ENCODE data around the gene FAF1.

DNA sequence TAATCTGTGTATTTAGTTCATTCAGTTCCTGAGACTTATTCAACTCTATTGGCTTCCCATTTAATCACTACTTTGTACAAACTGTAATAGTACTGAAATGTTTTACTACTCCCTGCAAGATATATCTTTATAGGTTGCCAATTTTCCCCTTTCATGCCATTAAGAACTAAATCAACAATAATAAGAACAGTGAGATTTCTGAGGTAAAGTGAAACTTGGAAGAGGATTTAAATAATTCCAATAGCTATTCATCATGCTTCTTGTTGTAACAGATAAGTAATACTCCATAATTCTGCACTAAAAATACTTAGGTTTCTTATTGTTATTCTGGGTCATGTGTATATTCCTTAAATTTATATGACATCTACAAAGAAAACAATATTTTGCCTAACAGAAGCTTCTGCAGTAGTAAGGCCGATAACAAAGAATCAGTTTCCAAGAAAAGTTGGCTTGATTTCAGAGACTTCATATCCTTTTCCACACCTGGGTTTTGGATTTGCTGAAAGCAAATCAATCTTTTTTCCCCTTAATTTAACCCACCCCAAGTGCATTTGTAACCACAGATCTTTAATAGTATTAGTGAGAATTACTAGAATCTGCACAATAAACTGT is 258.3 kb downstream of the FAF1 start:
- TF ChIP-seq POLR2A (conservative IDR thresholded peaks at IDR 0.05) (no peak), FOXK2 (conservative IDR thresholded peaks at IDR 0.05 in 1 of 2, IDR thresholded peaks at IDR 0.05 in 1 of 2; ENCODE audit: low read depth in 2 of 2) (no peak), DIDO1 (tag; IDR thresholded peaks at IDR 0.05; ENCODE audit: low read depth) (no peak), TGIF2 (CRISPR knock-in tag; IDR thresholded peaks at IDR 0.05) (no peak), YY1 (IDR thresholded peaks at IDR 0.05; ENCODE audit: borderline replicate concordance in 1 of 3, control insufficient read depth in 1 of 3, extremely low read depth in 1 of 3, insufficient read depth in 3 of 3, insufficient read length in 1 of 3, insufficient replicate concordance in 2 of 3, low read depth in 1 of 3, low read length in 2 of 3) (no peak)
- TF ChIP-seq, protein P1, sequence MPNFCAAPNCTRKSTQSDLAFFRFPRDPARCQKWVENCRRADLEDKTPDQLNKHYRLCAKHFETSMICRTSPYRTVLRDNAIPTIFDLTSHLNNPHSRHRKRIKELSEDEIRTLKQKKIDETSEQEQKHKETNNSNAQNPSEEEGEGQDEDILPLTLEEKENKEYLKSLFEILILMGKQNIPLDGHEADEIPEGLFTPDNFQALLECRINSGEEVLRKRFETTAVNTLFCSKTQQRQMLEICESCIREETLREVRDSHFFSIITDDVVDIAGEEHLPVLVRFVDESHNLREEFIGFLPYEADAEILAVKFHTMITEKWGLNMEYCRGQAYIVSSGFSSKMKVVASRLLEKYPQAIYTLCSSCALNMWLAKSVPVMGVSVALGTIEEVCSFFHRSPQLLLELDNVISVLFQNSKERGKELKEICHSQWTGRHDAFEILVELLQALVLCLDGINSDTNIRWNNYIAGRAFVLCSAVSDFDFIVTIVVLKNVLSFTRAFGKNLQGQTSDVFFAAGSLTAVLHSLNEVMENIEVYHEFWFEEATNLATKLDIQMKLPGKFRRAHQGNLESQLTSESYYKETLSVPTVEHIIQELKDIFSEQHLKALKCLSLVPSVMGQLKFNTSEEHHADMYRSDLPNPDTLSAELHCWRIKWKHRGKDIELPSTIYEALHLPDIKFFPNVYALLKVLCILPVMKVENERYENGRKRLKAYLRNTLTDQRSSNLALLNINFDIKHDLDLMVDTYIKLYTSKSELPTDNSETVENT (CRISPR knock-in tag; IDR thresholded peaks at IDR 0.05) = no peak
- TF ChIP-seq, protein P2, sequence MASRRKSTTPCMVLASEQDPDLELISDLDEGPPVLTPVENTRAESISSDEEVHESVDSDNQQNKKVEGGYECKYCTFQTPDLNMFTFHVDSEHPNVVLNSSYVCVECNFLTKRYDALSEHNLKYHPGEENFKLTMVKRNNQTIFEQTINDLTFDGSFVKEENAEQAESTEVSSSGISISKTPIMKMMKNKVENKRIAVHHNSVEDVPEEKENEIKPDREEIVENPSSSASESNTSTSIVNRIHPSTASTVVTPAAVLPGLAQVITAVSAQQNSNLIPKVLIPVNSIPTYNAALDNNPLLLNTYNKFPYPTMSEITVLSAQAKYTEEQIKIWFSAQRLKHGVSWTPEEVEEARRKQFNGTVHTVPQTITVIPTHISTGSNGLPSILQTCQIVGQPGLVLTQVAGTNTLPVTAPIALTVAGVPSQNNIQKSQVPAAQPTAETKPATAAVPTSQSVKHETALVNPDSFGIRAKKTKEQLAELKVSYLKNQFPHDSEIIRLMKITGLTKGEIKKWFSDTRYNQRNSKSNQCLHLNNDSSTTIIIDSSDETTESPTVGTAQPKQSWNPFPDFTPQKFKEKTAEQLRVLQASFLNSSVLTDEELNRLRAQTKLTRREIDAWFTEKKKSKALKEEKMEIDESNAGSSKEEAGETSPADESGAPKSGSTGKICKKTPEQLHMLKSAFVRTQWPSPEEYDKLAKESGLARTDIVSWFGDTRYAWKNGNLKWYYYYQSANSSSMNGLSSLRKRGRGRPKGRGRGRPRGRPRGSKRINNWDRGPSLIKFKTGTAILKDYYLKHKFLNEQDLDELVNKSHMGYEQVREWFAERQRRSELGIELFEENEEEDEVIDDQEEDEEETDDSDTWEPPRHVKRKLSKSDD (conservative IDR thresholded peaks at IDR 0.05; ENCODE audit: low read length) = no peak
- TF ChIP-seq, protein P3, sequence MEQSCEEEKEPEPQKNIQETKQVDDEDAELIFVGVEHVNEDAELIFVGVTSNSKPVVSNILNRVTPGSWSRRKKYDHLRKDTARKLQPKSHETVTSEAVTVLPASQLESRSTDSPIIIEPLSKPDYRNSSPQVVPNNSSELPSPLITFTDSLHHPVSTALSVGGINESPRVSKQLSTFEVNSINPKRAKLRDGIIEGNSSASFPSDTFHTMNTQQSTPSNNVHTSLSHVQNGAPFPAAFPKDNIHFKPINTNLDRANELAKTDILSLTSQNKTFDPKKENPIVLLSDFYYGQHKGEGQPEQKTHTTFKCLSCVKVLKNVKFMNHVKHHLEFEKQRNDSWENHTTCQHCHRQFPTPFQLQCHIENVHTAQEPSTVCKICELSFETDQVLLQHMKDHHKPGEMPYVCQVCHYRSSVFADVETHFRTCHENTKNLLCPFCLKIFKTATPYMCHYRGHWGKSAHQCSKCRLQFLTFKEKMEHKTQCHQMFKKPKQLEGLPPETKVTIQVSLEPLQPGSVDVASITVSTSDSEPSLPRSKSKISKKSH (CRISPR knock-in tag; IDR thresholded peaks at IDR 0.05) = no peak

Data from K562 (cell line).